ENCODE measurements around the gene OR5K4. TPM values are rescaled to one million over a fixed set of nuclear protein-coding genes. Genes with fewer than 3 reads are reported as not detected.
A peak's percentile ranks its signal among the peaks of the same experiment; 100 is the strongest.

The OR5K4 gene
- total RNA-seq, 2 experiments from 2014 or later = not detected

- TF ChIP-seq EZH2phosphoT487 (IDR thresholded peaks at IDR 0.05; ENCODE audit: borderline replicate concordance, low read depth, low read length) (no peak), CTCF (conservative IDR thresholded peaks at IDR 0.05; ENCODE audit: low read length) (no peak)
- Histone ChIP-seq H3K4me3 (ENCODE audit: low read depth, low read length, poor library complexity, severe bottlenecking) (no peak overlapping the region), H3K36me3 (ENCODE audit: insufficient read depth, low read length) (no peaks in the 10 kb centered on the region), H2AFZ (ENCODE audit: low read length) (no peak overlapping the region), H3K9me2 (ENCODE audit: insufficient read depth, low read length) (no peaks in the 10 kb centered on the region), H3K9me3 (ENCODE audit: low read length) (no peaks in the 10 kb centered on the region), H3K27ac (ENCODE audit: low read depth, low read length, poor library complexity, severe bottlenecking) (no peak overlapping the region), H3K4me2 (ENCODE audit: low read length) (no peak overlapping the region), H3K79me2 (ENCODE audit: insufficient read depth, low read depth, low read length) (no peaks in the 10 kb centered on the region), H3K4me1 (ENCODE audit: insufficient read depth, low read length, poor library complexity, severe bottlenecking) (no peaks in the 10 kb centered on the region), H4K20me1 (ENCODE audit: insufficient read depth, low read length) (no peaks in the 10 kb centered on the region)
- no peak for DNase-seq (ENCODE audit: low spot score)
- POLR2A ChIA-PET = no interaction called here
- no TSS peak for BruUV-seq (replicated peaks)
- CTCF ChIA-PET (ENCODE audit: unreplicated experiment) = no interaction called here
- intact Hi-C loops (cut with micrococcal nuclease; ENCODE audit: unreplicated experiment) = no loop called here
Measured at GRCh38 chr3:98361289-98361688, 7.6 kb downstream of the OR5K4 start.

GRCh38 chr3:98367464-98368246 is 14.0 kb downstream of the OR5K4 start:
- ChIA-PET CTCF (ENCODE audit: unreplicated experiment) (no interaction called here), POLR2A (interaction anchor here (0.6 to 1.2 kb wide), 4 partner anchors 13 to 254 kb away, joined by 3 to 5 read pairs (median 4); no protein-coding TSS in a partner anchor)
- no peak overlapping the region for H3K27ac ChIP-seq (ENCODE audit: low read depth, low read length, poor library complexity, severe bottlenecking)
- no peaks in the 10 kb centered on the region for H3K36me3 ChIP-seq (ENCODE audit: insufficient read depth, low read length)
- no peak for DNase-seq (ENCODE audit: low spot score)
- no peaks in the 10 kb centered on the region for H4K20me1 ChIP-seq (ENCODE audit: insufficient read depth, low read length)
- TF ChIP-seq CTCF (conservative IDR thresholded peaks at IDR 0.05; ENCODE audit: low read length) = 0 out of 2 replicates have a peak, but pooled peaks have one; percentile 11
- TF ChIP-seq EZH2phosphoT487 (IDR thresholded peaks at IDR 0.05; ENCODE audit: borderline replicate concordance, low read depth, low read length) = no peak
- H3K4me2 ChIP-seq (ENCODE audit: low read length) = no peak overlapping the region
- no TSS peak for BruUV-seq (replicated peaks)
- no peaks in the 10 kb centered on the region for H3K9me3 ChIP-seq (ENCODE audit: low read length)
- no peak overlapping the region for H2AFZ ChIP-seq (ENCODE audit: low read length)
- intact Hi-C loops (cut with micrococcal nuclease; ENCODE audit: unreplicated experiment) = no loop called here
- H3K4me3 ChIP-seq (ENCODE audit: low read depth, low read length, poor library complexity, severe bottlenecking) = no peak overlapping the region
- no peaks in the 10 kb centered on the region for H3K79me2 ChIP-seq (ENCODE audit: insufficient read depth, low read depth, low read length)
- no peaks in the 10 kb centered on the region for H3K4me1 ChIP-seq (ENCODE audit: insufficient read depth, low read length, poor library complexity, severe bottlenecking)
- no peaks in the 10 kb centered on the region for H3K9me2 ChIP-seq (ENCODE audit: insufficient read depth, low read length)

- CTCF ChIA-PET (ENCODE audit: unreplicated experiment) = no interaction called here
- H4K20me1 ChIP-seq (ENCODE audit: insufficient read depth, low read length) = no peaks in the 10 kb centered on the region
- H3K9me2 ChIP-seq (ENCODE audit: insufficient read depth, low read length) = no peaks in the 10 kb centered on the region
- no peaks in the 10 kb centered on the region for H3K79me2 ChIP-seq (ENCODE audit: insufficient read depth, low read depth, low read length)
- no peak overlapping the region for H3K4me3 ChIP-seq (ENCODE audit: low read depth, low read length, poor library complexity, severe bottlenecking)
- TF ChIP-seq EZH2phosphoT487 (IDR thresholded peaks at IDR 0.05; ENCODE audit: borderline replicate concordance, low read depth, low read length) (no peak), CTCF (conservative IDR thresholded peaks at IDR 0.05; ENCODE audit: low read length) (no peak)
- intact Hi-C loops (cut with micrococcal nuclease; ENCODE audit: unreplicated experiment) = no loop called here
- H3K4me2 ChIP-seq (ENCODE audit: low read length) = no peak overlapping the region
- no peaks in the 10 kb centered on the region for H3K36me3 ChIP-seq (ENCODE audit: insufficient read depth, low read length)
- BruUV-seq (replicated peaks) = no TSS peak
- POLR2A ChIA-PET = interaction anchor here (0.7 kb wide), 1 partner anchor 404 kb away, joined by 3 read pairs; no protein-coding TSS in a partner anchor
- no peak overlapping the region for H3K27ac ChIP-seq (ENCODE audit: low read depth, low read length, poor library complexity, severe bottlenecking)
- H3K9me3 ChIP-seq (ENCODE audit: low read length) = no peaks in the 10 kb centered on the region
- no peaks in the 10 kb centered on the region for H3K4me1 ChIP-seq (ENCODE audit: insufficient read depth, low read length, poor library complexity, severe bottlenecking)
- no peak for DNase-seq (ENCODE audit: low spot score)
- H2AFZ ChIP-seq (ENCODE audit: low read length) = no peak overlapping the region
Measured at GRCh38 chr3:98371186-98371585, 17.5 kb downstream of the OR5K4 start.
